NT2/D1 (cell line): Measurements from ENCODE around the gene SSH2.

Experiments used
- DNase-seq: peaks from one replicate; pipeline ENCODE4 v3.0.0-alpha.2; 2011; ENCODE audit warnings: low read depth, low spot score
- H3K27me3 ChIP-seq: 2 replicates; pipeline ENCODE4 v1.6.0; 2011; ENCODE audit warnings: mild to moderate bottlenecking; ENCODE audit not compliant: insufficient read length, insufficient read depth
- H3K36me3 ChIP-seq: 2 replicates; pipeline ENCODE4 v1.6.1; 2011; ENCODE audit warnings: mild to moderate bottlenecking, low read length, mixed read lengths; ENCODE audit not compliant: insufficient read depth, insufficient read length
- H3K4me1 ChIP-seq: 2 replicates; pipeline ENCODE4 v1.5.1; 2011; ENCODE audit not compliant: insufficient read depth, insufficient read length
- H3K4me3 ChIP-seq: 2 replicates; pipeline ENCODE4 v1.5.1; 2011; ENCODE audit warnings: low read depth; ENCODE audit not compliant: insufficient read length
- H3K9ac ChIP-seq: 2 replicates; pipeline ENCODE4 v1.6.0; 2011; ENCODE audit warnings: low read depth; ENCODE audit not compliant: insufficient read length
- H3K9me3 ChIP-seq: 2 replicates; pipeline ENCODE4 v1.5.1; 2011; ENCODE audit warnings: mild to moderate bottlenecking, low read length; ENCODE audit not compliant: insufficient read depth
- SUZ12 ChIP-seq: IDR thresholded peaks from 2 replicates; pipeline ENCODE4 v1.6.1; 2011; ENCODE audit not compliant: insufficient read length, insufficient read depth; ENCODE audit errors: extremely low read depth
- YY1 ChIP-seq: IDR thresholded peaks from 2 replicates; pipeline ENCODE4 v1.6.1; 2011; ENCODE audit not compliant: insufficient read length, insufficient read depth
- ZNF274 ChIP-seq: IDR thresholded peaks from 2 replicates; pipeline ENCODE4 v1.6.1; 2011; ENCODE audit warnings: mild to moderate bottlenecking, low read depth, low read length

Gene SSH2

GRCh38 chr17:29581583-29582253 is 348.3 kb downstream of the SSH2 start:
- Histone ChIP-seq H3K4me3 (no peak overlapping the region), H3K9me3 (peaks cover 6% of the 10 kb centered on the region; the same call in 1 of the 2 replicates), H3K4me1 (peaks cover 10% of the 10 kb centered on the region), H3K9ac (no peak overlapping the region), H3K27me3 (no peaks in the 10 kb centered on the region), H3K36me3 (peaks cover 57% of the 10 kb centered on the region)
- TF ChIP-seq ZNF274 = no peak
- no peak for TF ChIP-seq YY1
- TF ChIP-seq SUZ12 = no peak
- DNase-seq = no peak

GRCh38 chr17:29579866-29580771 is 349.9 kb downstream of the SSH2 start:
- H3K27me3 ChIP-seq = no peaks in the 10 kb centered on the region

GRCh38 chr17:29578626-29579485 is 351.2 kb downstream of the SSH2 start:
- Histone ChIP-seq H3K9ac (no peak overlapping the region), H3K4me3 (no peak overlapping the region), H3K4me1 (peaks cover 4% of the 10 kb centered on the region), H3K27me3 (no peaks in the 10 kb centered on the region), H3K9me3 (peaks cover 6% of the 10 kb centered on the region; the same call in 1 of the 2 replicates), H3K36me3 (peaks cover 85% of the 10 kb centered on the region)
- TF ChIP-seq SUZ12 (no peak), YY1 (no peak), ZNF274 (no peak)
- DNase-seq = no peak

More at GRCh38 chr17:29579866-29580771, 349.9 kb downstream of the SSH2 start:
- Histone ChIP-seq H3K9me3 (peaks cover 6% of the 10 kb centered on the region; the same call in 1 of the 2 replicates), H3K9ac (no peak overlapping the region), H3K4me3 (no peak overlapping the region), H3K4me1 (peaks cover 7% of the 10 kb centered on the region), H3K36me3 (peaks cover 73% of the 10 kb centered on the region)
- TF ChIP-seq SUZ12 (no peak), ZNF274 (no peak), YY1 (no peak)
- no peak for DNase-seq

- peaks cover 4% of the 10 kb centered on the region for H3K4me1 ChIP-seq
- no peaks in the 10 kb centered on the region for H3K27me3 ChIP-seq
- H3K36me3 ChIP-seq = peaks cover 87% of the 10 kb centered on the region
- no peak overlapping the region for H3K4me3 ChIP-seq
- H3K9me3 ChIP-seq = no peaks in the 10 kb centered on the region
- TF ChIP-seq ZNF274 = no peak
- TF ChIP-seq SUZ12 = no peak
- no peak for TF ChIP-seq YY1
- no peak for DNase-seq
- H3K9ac ChIP-seq = no peak overlapping the region
Observed at GRCh38 chr17:29577385-29578211, 352.4 kb downstream of the SSH2 start.

- Histone ChIP-seq H3K9me3 (no peaks in the 10 kb centered on the region), H3K4me1 (peaks cover 4% of the 10 kb centered on the region), H3K4me3 (no peak overlapping the region), H3K9ac (no peak overlapping the region), H3K27me3 (no peaks in the 10 kb centered on the region), H3K36me3 (peaks cover 84% of the 10 kb centered on the region)
- no peak for DNase-seq
- no peak for TF ChIP-seq ZNF274
- TF ChIP-seq SUZ12 = no peak
- TF ChIP-seq YY1 = no peak
Observed at GRCh38 chr17:29577001-29577370, 353.0 kb downstream of the SSH2 start.
